ENCODE results near the gene SKI. TPM values are rescaled to one million over a fixed set of nuclear protein-coding genes. Genes with fewer than 3 reads are reported as not detected.
"Not testable (repeated sequence)": the region's sequence is repeated elsewhere in the genome, so short reads cannot be mapped to it uniquely, and the experiment has no call there.

The SKI gene
- total RNA-seq, 2 experiments from 2014 or later = 286 to 324 TPM

DNA sequence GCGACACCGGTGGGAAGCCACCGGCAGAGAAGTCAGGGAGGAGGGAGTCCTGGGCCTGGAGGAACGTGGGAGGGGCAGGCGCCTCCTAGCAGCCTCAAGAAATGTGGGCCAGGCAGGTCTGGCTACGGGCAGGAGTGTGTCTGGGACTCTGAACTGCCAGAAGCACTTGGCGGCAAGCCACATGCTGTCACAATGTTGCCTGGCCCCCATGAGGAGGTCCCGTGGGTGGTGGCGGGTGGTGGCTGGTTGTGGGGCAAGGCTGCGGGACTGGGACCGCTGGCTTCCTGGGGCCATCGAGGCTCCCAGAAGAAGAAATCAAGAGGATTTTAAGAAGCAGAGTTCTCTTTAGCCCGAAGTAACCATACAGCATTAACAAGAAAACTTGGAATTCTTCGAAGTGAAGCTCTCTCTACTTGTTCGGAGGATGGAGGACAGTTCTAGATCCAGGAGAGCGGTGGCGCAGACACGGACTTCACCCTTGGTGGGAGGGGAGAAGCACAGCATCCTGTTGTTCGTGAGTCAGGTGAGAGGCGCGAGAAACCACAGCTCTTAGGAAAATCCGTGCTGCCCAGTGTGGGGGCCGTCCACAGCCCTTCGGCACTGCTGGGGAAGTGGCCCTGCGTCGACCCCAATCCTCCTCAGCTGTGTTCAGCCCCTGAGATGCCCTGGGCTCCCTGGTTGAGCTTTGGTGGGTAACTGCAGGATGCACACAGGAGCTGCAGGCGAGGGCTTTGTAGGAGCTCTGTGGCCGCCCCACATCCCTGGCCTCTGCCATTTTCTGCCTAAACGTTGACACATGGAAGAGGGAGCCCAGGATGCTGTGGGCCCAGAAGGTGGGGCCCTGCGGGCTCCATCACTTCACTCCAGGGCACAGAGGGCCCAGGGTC lies 12.4 kb downstream of the SKI start:
- H3K4me3 Mint-ChIP-seq = peak overlapping the region; percentile 84
- H3K27me3 Mint-ChIP-seq = no peaks in the 10 kb centered on the region
- Histone ChIP-seq H3K4me1 (ENCODE audit: insufficient read depth, low read length) (peaks cover 92% of the 10 kb centered on the region), H3K36me3 (ENCODE audit: insufficient read depth, low read length) (peaks cover 39% of the 10 kb centered on the region), H3K4me3 (ENCODE audit: low read length) (no peak overlapping the region), H3K9me3 (ENCODE audit: control insufficient read depth in 1 of 2, insufficient read depth in 1 of 2, low read length in 2 of 2) (no peaks in the 10 kb centered on the region), H3K27me3 (ENCODE audit: control insufficient read depth in 1 of 2, insufficient read depth in 2 of 2, low read length in 2 of 2) (no peaks in the 10 kb centered on the region), H3K27ac (ENCODE audit: low read depth in 1 of 2, low read length in 2 of 2) (peak overlapping the region in 1 of 2 donors; percentile 48)
- H3K4me1 Mint-ChIP-seq (ENCODE audit: low read depth) = peaks cover 88% of the 10 kb centered on the region
- H3K9me3 Mint-ChIP-seq = no peaks in the 10 kb centered on the region
- peak; percentile 24 for ATAC-seq (ENCODE audit: poor library complexity)
- H3K27ac Mint-ChIP-seq = peak overlapping the region; percentile 88
- intact Hi-C loops (cut with DNase I, micrococcal nuclease) = no loop called here
- ChIA-PET CTCF (interaction anchor here (0.5 to 2.6 kb wide), 2 partner anchors 60 to 405 kb away, joined by 4 to 6 read pairs; no protein-coding TSS in a partner anchor), POLR2A (interaction anchor here (0.6 to 1.7 kb wide), 9 partner anchors 9 to 75 kb away, joined by 3 to 13 read pairs (median 4); partner anchors contain the start of gene FAAP20)
- H3K36me3 Mint-ChIP-seq (ENCODE audit: low read depth) = peaks cover 85% of the 10 kb centered on the region
- TF ChIP-seq, protein P1, sequence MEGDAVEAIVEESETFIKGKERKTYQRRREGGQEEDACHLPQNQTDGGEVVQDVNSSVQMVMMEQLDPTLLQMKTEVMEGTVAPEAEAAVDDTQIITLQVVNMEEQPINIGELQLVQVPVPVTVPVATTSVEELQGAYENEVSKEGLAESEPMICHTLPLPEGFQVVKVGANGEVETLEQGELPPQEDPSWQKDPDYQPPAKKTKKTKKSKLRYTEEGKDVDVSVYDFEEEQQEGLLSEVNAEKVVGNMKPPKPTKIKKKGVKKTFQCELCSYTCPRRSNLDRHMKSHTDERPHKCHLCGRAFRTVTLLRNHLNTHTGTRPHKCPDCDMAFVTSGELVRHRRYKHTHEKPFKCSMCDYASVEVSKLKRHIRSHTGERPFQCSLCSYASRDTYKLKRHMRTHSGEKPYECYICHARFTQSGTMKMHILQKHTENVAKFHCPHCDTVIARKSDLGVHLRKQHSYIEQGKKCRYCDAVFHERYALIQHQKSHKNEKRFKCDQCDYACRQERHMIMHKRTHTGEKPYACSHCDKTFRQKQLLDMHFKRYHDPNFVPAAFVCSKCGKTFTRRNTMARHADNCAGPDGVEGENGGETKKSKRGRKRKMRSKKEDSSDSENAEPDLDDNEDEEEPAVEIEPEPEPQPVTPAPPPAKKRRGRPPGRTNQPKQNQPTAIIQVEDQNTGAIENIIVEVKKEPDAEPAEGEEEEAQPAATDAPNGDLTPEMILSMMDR (IDR thresholded peaks at IDR 0.05) = no peak
- DNase-seq = peak in 6 of 14 experiments; percentile 34 to 68 (median 50)

DNA sequence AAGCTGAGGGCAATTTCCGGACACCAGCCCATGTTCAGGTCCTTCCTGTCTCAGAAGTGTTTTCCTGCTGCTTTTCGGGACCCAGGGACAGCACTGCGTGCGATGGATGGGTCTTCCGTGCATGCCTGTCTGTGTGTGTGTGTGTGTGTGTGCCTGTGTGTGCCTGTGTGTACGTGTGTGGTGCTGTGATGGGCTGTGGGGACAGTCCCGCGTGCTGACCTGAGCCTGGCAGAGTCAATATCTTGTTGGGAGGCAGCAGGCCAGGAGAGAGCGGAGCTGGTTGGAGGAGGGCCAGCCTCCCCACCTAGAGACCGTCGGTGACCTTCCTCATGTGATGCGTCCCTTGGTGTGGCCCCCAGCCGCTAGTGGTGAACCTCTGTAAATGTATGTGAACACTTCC lies 13.7 kb downstream of the SKI start:
- Histone ChIP-seq H3K27me3 (ENCODE audit: control insufficient read depth in 1 of 2, insufficient read depth in 2 of 2, low read length in 2 of 2) (no peaks in the 10 kb centered on the region), H3K9me3 (ENCODE audit: control insufficient read depth in 1 of 2, insufficient read depth in 1 of 2, low read length in 2 of 2) (no peaks in the 10 kb centered on the region), H3K27ac (ENCODE audit: low read depth in 1 of 2, low read length in 2 of 2) (no peak overlapping the region), H3K4me3 (ENCODE audit: low read length) (no peak overlapping the region), H3K36me3 (ENCODE audit: insufficient read depth, low read length) (peaks cover 35% of the 10 kb centered on the region), H3K4me1 (ENCODE audit: insufficient read depth, low read length) (peaks cover 92% of the 10 kb centered on the region)
- POLR2A ChIA-PET = interaction anchor here (1.7 kb wide), 1 partner anchor 13 kb away, joined by 7 read pairs; no protein-coding TSS in a partner anchor
- DNase-seq = peak in 1 of 14 experiments; percentile 12
- no peak for ATAC-seq (ENCODE audit: poor library complexity)
- intact Hi-C loops (cut with DNase I, micrococcal nuclease) = no loop called here
- H3K27me3 Mint-ChIP-seq = no peaks in the 10 kb centered on the region
- TF ChIP-seq, protein P1 (IDR thresholded peaks at IDR 0.05) = no peak
- H3K27ac Mint-ChIP-seq = peak overlapping the region; percentile 88
- H3K4me3 Mint-ChIP-seq = peak overlapping the region; percentile 84
- H3K4me1 Mint-ChIP-seq (ENCODE audit: low read depth) = peaks cover 86% of the 10 kb centered on the region
- CTCF ChIA-PET = no interaction called here
- H3K9me3 Mint-ChIP-seq = no peaks in the 10 kb centered on the region
- peaks cover 84% of the 10 kb centered on the region for H3K36me3 Mint-ChIP-seq (ENCODE audit: low read depth)

DNA sequence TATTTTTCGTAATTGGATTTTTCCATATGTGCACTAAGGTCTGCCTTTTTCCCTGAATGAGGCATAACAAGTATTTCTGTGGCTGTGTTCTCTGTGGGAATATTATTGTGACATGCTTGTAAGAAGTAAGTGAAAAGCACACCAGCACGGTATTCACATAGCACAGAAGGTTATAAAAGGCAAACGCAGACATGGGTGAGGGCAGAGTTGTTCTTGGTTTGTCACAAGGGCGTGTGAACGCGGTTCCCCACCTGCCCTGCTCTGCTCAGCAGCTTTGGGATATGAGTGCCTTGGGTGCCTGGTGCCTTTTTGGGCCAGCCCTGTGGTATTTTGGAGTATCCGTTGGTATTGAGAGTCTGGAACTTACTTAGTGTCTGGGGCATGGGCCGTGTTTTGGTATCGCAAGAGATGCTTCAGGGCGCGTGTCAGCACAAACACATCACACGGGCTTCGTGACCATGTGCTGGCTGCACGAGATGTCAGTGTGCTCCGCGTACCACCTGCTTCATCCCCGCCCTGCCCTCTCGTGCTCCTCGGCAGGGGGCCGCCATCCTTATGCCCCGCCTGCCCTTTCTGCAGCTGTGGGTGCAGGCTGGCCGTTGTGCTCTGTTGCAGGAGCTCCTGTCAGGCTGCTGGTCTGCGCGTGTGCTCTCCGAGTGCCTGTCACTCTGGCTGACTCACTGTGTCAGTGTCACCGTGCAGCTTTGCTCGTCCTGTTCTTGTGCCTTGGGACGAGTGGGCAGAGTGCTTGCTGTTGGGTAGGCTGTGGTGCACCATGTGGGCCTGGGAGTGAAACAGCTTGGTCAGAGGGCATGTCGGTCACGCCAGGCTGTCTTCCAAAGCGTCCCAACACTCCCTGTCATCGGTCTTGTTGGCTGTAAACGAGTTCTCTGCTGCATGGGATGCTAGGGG lies 15.0 kb downstream of the SKI start:
- no peaks in the 10 kb centered on the region for H3K9me3 ChIP-seq (ENCODE audit: control insufficient read depth in 1 of 2, insufficient read depth in 1 of 2, low read length in 2 of 2)
- no peak overlapping the region for H3K27ac ChIP-seq (ENCODE audit: low read depth in 1 of 2, low read length in 2 of 2)
- H3K4me3 ChIP-seq (ENCODE audit: low read length) = no peak overlapping the region
- no peaks in the 10 kb centered on the region for H3K27me3 ChIP-seq (ENCODE audit: control insufficient read depth in 1 of 2, insufficient read depth in 2 of 2, low read length in 2 of 2)
- DNase-seq (peak in 1 of 14 experiments; percentile 22), ATAC-seq (ENCODE audit: poor library complexity) (peak; percentile 3)
- H3K4me1 ChIP-seq (ENCODE audit: insufficient read depth, low read length) = peaks cover 92% of the 10 kb centered on the region
- peak overlapping the region; percentile 88 for H3K27ac Mint-ChIP-seq
- peaks cover 88% of the 10 kb centered on the region for H3K4me1 Mint-ChIP-seq (ENCODE audit: low read depth)
- intact Hi-C loops (cut with DNase I, micrococcal nuclease) = no loop called here
- POLR2A ChIA-PET = interaction anchor here (1.0 to 2.4 kb wide), 2 partner anchors 9 to 15 kb away, joined by 3 to 8 read pairs; no protein-coding TSS in a partner anchor
- TF ChIP-seq, protein P1 (IDR thresholded peaks at IDR 0.05) = no peak
- H3K9me3 Mint-ChIP-seq = no peaks in the 10 kb centered on the region
- no peaks in the 10 kb centered on the region for H3K27me3 Mint-ChIP-seq
- H3K36me3 ChIP-seq (ENCODE audit: insufficient read depth, low read length) = peaks cover 42% of the 10 kb centered on the region
- H3K4me3 Mint-ChIP-seq = peak overlapping the region; percentile 84
- CTCF ChIA-PET = interaction anchor here (1.3 kb wide), 1 partner anchor 10 kb away, joined by 3 read pairs; no protein-coding TSS in a partner anchor
- peaks cover 85% of the 10 kb centered on the region for H3K36me3 Mint-ChIP-seq (ENCODE audit: low read depth)

DNA sequence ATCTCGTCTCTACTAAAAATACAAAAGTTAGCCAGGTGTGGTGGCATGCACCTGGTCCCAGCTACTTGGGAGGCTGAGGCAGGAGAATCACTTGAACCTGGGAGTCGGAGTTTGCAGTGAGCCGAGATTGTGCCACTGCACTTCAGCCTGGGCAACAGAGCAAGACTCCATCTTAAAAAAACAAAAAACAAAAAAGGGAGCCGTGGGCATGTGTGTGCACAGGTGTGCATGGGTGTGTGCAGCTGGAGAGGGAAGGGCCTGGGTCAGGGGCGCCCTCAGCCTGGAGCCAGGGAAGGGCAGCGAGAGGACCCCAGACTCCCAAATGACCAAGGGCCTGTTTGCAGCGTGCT lies 18.9 kb downstream of the SKI start:
- intact Hi-C loops (cut with DNase I, micrococcal nuclease) = loop anchor here in 1 of 2 experiments (2.0 kb wide), 1 partner anchor 16 kb away; no protein-coding TSS in a partner anchor
- H3K36me3 ChIP-seq (ENCODE audit: insufficient read depth, low read length) = peaks cover 35% of the 10 kb centered on the region
- H3K27me3 Mint-ChIP-seq; H3K27ac Mint-ChIP-seq; H3K27me3 ChIP-seq (ENCODE audit: control insufficient read depth in 1 of 2, insufficient read depth in 2 of 2, low read length in 2 of 2); DNase-seq; H3K9me3 ChIP-seq (ENCODE audit: control insufficient read depth in 1 of 2, insufficient read depth in 1 of 2, low read length in 2 of 2); H3K27ac ChIP-seq (ENCODE audit: low read depth in 1 of 2, low read length in 2 of 2); H3K4me3 ChIP-seq (ENCODE audit: low read length); ATAC-seq (ENCODE audit: poor library complexity); H3K9me3 Mint-ChIP-seq; CTCF ChIA-PET: not testable (repeated sequence)
- POLR2A ChIA-PET = interaction anchor here (0.6 to 1.5 kb wide), 2 partner anchors 19 to 128 kb away, joined by 3 to 4 read pairs; partner anchors contain the start of gene SKI
- Mint-ChIP-seq H3K4me3 (peak overlapping the region; percentile 82), H3K4me1 (ENCODE audit: low read depth) (peaks cover 92% of the 10 kb centered on the region), H3K36me3 (ENCODE audit: low read depth) (peaks cover 77% of the 10 kb centered on the region)
- H3K4me1 ChIP-seq (ENCODE audit: insufficient read depth, low read length) = peaks cover 92% of the 10 kb centered on the region

Data from CD4-positive, alpha-beta T cell (primary cell).